Stimulated activated naive CD8-positive, alpha-beta T cell treated with anti-CD3 and anti-CD28 coated beads, Interleukin-15, Interleukin-2, amounts not matched to agents 100 U/mL and 50 U/mL, for 24 hours (primary cell): ENCODE measurements around the gene SELENOK.

Experiments used
- ATAC-seq: fragments of 150-1000 bp; cut with Tn5 transposase; one replicate; pipeline ENCODE4 v1.10.0; 2021
- DNase-seq: peaks from one replicate; pipeline ENCODE4 v3.0.0; 2021

Gene SELENOK

GRCh38 chr3:53842436-53843194, 49.0 kb downstream of the SELENOK start:
- no peak for ATAC-seq
- DNase-seq = no peak

GRCh38 chr3:53841296-53841695, 50.4 kb downstream of the SELENOK start:
- ATAC-seq (no peak), DNase-seq (no peak)

- DNase-seq (peak; percentile 10), ATAC-seq (no peak)
Measured at GRCh38 chr3:53837331-53837730, 54.3 kb downstream of the SELENOK start.

- no peak for ATAC-seq
Measured at GRCh38 chr3:53836084-53836872, 55.4 kb downstream of the SELENOK start.

DNA sequence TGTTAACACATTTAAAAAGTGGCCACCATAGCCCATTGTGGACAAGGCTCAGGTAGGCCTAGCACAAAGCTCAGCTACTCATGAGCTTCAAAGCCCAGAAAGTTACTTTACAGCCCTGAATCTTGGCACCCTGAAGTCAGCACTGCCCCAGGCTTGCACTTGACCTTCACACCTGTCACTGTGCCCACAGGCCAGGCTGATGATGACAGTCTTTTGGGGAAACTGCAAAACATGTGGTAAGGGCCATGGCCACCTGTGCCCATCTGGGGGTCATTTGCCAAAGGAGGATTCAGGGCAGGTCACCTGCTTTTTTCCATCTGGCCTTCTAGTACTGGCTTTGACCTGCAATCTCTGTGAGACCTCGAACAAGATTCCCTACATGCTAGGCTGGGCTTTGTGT, 56.4 kb downstream of the SELENOK start:
- ATAC-seq (no peak), DNase-seq (no peak)

More at GRCh38 chr3:53836084-53836872, 55.4 kb downstream of the SELENOK start:
- no peak for DNase-seq

- no peak for DNase-seq
- ATAC-seq = no peak
Measured at GRCh38 chr3:53834429-53835095, 57.1 kb downstream of the SELENOK start.
